ENCODE data around the gene KRTAP4-12. TPM values are rescaled to one million over a fixed set of nuclear protein-coding genes. Genes with fewer than 3 reads are reported as not detected.
"Not testable (repeated sequence)": the region's sequence is repeated elsewhere in the genome, so short reads cannot be mapped to it uniquely, and the experiment has no call there.

The KRTAP4-12 gene
- polyA plus RNA-seq, 1 donor from 2014 or later, result not detected

DNA sequence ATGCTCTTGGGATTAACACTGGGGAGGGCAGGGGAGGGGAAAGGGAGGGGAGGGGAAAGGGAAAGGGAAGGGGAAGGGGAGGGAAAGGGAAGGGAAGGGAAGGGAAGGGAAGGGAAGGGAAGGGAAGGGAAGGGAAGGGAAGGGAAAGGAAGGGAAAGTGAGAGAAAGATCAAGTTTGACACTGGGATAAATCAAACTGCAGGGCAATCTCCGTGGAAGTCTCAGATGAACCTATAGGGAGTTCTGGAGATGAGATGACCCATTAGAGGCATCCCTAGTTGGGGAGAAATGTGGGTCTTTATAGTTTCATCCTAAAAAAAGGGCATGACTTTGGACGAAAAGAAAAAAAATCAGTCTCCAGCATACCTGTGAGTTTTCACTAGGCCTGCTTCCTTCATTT is 2.2 kb downstream of the KRTAP4-12 start:
- H3K9me3 ChIP-seq (ENCODE audit: low read length), result no peaks in the 10 kb centered on the region
- H3K4me2 ChIP-seq (ENCODE audit: low read length), result no peak overlapping the region
- H3F3A ChIP-seq (ENCODE audit: insufficient read depth, low read length, poor library complexity, severe bottlenecking), result no peaks in the 10 kb centered on the region
- no peaks in the 10 kb centered on the region for H4K20me1 ChIP-seq (ENCODE audit: insufficient read depth)
- no peaks in the 10 kb centered on the region for H3K27me3 ChIP-seq (ENCODE audit: insufficient read depth, low read depth, low read length)
- no peak overlapping the region for H3K9ac ChIP-seq (ENCODE audit: low read length)
- H3K79me2 ChIP-seq (replicated peaks; ENCODE audit: insufficient read depth, low read length), result no peaks in the 10 kb centered on the region
- H3K4me3 ChIP-seq (ENCODE audit: low read length), result no peak overlapping the region
- no peaks in the 10 kb centered on the region for H3K36me3 ChIP-seq (ENCODE audit: insufficient read depth, low read length)
- H3K9me2 ChIP-seq (ENCODE audit: insufficient read depth, low read length), result no peaks in the 10 kb centered on the region
- TF ChIP-seq RAD21 (conservative IDR thresholded peaks at IDR 0.05) (no peak), POLR2AphosphoS5 (IDR thresholded peaks at IDR 0.05) (no peak), MXI1 (conservative IDR thresholded peaks at IDR 0.05; ENCODE audit: poor library complexity, severe bottlenecking) (no peak), SMC3 (conservative IDR thresholded peaks at IDR 0.05; ENCODE audit: poor library complexity) (no peak), TAF1 (IDR thresholded peaks at IDR 0.05; ENCODE audit: low read depth) (no peak), EP300 (conservative IDR thresholded peaks at IDR 0.05; ENCODE audit: poor library complexity, severe bottlenecking) (no peak), EZH2 (IDR thresholded peaks at IDR 0.05; ENCODE audit: borderline replicate concordance, insufficient read depth, low read length, poor library complexity, severe bottlenecking) (no peak)
- TF ChIP-seq, protein P1, sequence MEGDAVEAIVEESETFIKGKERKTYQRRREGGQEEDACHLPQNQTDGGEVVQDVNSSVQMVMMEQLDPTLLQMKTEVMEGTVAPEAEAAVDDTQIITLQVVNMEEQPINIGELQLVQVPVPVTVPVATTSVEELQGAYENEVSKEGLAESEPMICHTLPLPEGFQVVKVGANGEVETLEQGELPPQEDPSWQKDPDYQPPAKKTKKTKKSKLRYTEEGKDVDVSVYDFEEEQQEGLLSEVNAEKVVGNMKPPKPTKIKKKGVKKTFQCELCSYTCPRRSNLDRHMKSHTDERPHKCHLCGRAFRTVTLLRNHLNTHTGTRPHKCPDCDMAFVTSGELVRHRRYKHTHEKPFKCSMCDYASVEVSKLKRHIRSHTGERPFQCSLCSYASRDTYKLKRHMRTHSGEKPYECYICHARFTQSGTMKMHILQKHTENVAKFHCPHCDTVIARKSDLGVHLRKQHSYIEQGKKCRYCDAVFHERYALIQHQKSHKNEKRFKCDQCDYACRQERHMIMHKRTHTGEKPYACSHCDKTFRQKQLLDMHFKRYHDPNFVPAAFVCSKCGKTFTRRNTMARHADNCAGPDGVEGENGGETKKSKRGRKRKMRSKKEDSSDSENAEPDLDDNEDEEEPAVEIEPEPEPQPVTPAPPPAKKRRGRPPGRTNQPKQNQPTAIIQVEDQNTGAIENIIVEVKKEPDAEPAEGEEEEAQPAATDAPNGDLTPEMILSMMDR (IDR thresholded peaks at IDR 0.05; ENCODE audit: poor library complexity, severe bottlenecking), result no peak
- TF ChIP-seq, protein P2, sequence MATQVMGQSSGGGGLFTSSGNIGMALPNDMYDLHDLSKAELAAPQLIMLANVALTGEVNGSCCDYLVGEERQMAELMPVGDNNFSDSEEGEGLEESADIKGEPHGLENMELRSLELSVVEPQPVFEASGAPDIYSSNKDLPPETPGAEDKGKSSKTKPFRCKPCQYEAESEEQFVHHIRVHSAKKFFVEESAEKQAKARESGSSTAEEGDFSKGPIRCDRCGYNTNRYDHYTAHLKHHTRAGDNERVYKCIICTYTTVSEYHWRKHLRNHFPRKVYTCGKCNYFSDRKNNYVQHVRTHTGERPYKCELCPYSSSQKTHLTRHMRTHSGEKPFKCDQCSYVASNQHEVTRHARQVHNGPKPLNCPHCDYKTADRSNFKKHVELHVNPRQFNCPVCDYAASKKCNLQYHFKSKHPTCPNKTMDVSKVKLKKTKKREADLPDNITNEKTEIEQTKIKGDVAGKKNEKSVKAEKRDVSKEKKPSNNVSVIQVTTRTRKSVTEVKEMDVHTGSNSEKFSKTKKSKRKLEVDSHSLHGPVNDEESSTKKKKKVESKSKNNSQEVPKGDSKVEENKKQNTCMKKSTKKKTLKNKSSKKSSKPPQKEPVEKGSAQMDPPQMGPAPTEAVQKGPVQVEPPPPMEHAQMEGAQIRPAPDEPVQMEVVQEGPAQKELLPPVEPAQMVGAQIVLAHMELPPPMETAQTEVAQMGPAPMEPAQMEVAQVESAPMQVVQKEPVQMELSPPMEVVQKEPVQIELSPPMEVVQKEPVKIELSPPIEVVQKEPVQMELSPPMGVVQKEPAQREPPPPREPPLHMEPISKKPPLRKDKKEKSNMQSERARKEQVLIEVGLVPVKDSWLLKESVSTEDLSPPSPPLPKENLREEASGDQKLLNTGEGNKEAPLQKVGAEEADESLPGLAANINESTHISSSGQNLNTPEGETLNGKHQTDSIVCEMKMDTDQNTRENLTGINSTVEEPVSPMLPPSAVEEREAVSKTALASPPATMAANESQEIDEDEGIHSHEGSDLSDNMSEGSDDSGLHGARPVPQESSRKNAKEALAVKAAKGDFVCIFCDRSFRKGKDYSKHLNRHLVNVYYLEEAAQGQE (IDR thresholded peaks at IDR 0.05; ENCODE audit: borderline replicate concordance), result no peak
- no peak overlapping the region for H3K27ac ChIP-seq (ENCODE audit: low read length)
- no peak overlapping the region for H2AFZ ChIP-seq (ENCODE audit: low read depth, low read length)

DNA sequence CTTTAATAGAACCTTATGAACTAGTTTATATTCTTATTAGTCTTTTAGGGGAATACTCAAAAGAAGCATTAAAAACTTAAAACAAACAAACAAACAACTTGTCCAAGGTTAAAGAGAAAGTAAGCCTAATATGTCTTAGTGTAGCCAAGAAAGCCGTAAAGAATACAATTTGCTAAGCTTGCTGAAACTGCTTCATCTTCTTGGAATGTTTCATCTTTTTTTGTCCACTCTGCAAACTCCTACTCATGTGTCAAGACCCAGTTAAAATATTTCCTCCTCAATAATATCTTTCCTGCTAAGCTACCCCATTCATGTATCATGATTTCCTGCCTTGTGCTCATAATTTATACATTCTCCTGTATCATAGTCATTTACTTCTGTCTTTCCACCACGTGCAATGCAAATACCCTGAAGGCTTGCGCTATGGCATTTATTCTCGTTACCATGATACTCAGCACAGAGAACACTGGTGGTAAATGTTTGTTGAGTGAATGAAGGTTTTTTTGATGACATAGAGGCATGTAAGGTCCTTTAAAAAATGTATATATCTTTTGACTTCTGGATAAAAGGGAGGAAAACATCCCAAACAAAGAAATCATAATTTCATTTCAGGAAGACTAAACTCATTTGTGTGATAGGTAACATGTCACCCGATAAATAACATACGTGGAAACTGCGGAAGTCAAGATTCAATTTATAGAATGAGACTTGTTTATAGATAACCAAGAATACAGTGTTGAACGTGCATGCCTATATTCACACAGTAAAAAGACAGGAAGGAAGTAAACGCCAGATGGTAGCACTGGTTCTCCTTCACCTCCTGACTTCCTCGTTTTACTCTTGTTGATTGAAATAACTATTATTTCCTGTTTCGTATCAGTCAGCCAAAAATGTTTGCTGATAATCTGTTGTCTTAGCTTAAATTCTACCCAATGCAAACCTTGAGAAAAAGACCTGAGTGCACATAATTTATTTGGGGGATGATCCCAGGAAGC is 4.0 kb downstream of the KRTAP4-12 start:
- H3K9ac ChIP-seq (ENCODE audit: low read length); H3K4me2 ChIP-seq (ENCODE audit: low read length); H3K4me3 ChIP-seq (ENCODE audit: low read length); H4K20me1 ChIP-seq (ENCODE audit: insufficient read depth); H2AFZ ChIP-seq (ENCODE audit: low read depth, low read length); H3K27ac ChIP-seq (ENCODE audit: low read length); H3K36me3 ChIP-seq (ENCODE audit: insufficient read depth, low read length); H3K9me2 ChIP-seq (ENCODE audit: insufficient read depth, low read length); H3F3A ChIP-seq (ENCODE audit: insufficient read depth, low read length, poor library complexity, severe bottlenecking); H3K79me2 ChIP-seq (replicated peaks; ENCODE audit: insufficient read depth, low read length); H3K27me3 ChIP-seq (ENCODE audit: insufficient read depth, low read depth, low read length); H3K9me3 ChIP-seq (ENCODE audit: low read length): not testable (repeated sequence)

Data from neural cell (in vitro differentiated cells).